SU-DHL-6 (cell line): ENCODE measurements around the gene PHYHD1.

ENCODE experiments used
- H2AFZ ChIP-seq: fragments of 200-600 bp; sonication (generic); 2 replicates; pipeline ENCODE4 v1.6.1; 2014; ENCODE audit warnings: low read depth, mild to moderate bottlenecking, moderate library complexity, mixed read lengths, antibody characterized with exemption, low read length; ENCODE audit not compliant: severe bottlenecking
- H3F3A ChIP-seq: fragments of 200-600 bp; shearing (Covaris generic); 2 replicates; pipeline ENCODE4 v1.6.0; 2016; ENCODE audit warnings: antibody characterized with exemption, mild to moderate bottlenecking; ENCODE audit not compliant: insufficient read depth
- H3K27ac ChIP-seq: fragments of 200-600 bp; sonication (generic); 2 replicates; pipeline ENCODE4 v1.5.1; 2016; ENCODE audit warnings: low read depth, mild to moderate bottlenecking, low read length, moderate library complexity, mixed read lengths
- H3K27me3 ChIP-seq: fragments of 200-600 bp; sonication (generic), shearing (Covaris generic); 2 replicates; pipeline ENCODE4 v1.6.0; 2014; ENCODE audit warnings: mild to moderate bottlenecking, low read length
- H3K36me3 ChIP-seq: fragments of 200-600 bp; sonication (generic); 2 replicates; pipeline ENCODE4 v1.6.1; 2014; ENCODE audit warnings: mild to moderate bottlenecking, low read length, mixed read lengths
- H3K4me2 ChIP-seq: fragments of 300-600, 200-600 bp; shearing (Covaris generic), sonication (generic); 2 replicates; pipeline ENCODE4 v1.6.0; 2014; ENCODE audit warnings: low read length, low read depth, mild to moderate bottlenecking; ENCODE audit not compliant: poor library complexity, severe bottlenecking
- H3K4me3 ChIP-seq: fragments of 200-600 bp; sonication (generic); 2 replicates; pipeline ENCODE4 v1.5.1; 2014; ENCODE audit warnings: antibody characterized with exemption, low read length, mild to moderate bottlenecking, mixed read lengths; ENCODE audit not compliant: insufficient read depth, poor library complexity, severe bottlenecking
- H3K79me2 ChIP-seq: fragments of 200-600 bp; sonication (generic); 2 replicates; pipeline ENCODE4 v1.6.1; 2014; ENCODE audit warnings: mild to moderate bottlenecking, low read length, moderate library complexity; ENCODE audit not compliant: insufficient read depth
- H3K9ac ChIP-seq: fragments of 200-600 bp; sonication (generic); 2 replicates; pipeline ENCODE4 v1.7.0; 2014; ENCODE audit warnings: mild to moderate bottlenecking, low read length
- H3K9me2 ChIP-seq: fragments of 200-600 bp; sonication (generic); replicated peaks from 2 replicates; pipeline ENCODE4 v1.6.1; 2014; ENCODE audit warnings: low read length; ENCODE audit not compliant: insufficient read depth
- H3K9me3 ChIP-seq: fragments of 200-600 bp; sonication (generic); 2 replicates; pipeline ENCODE4 v1.6.1; 2014; ENCODE audit warnings: low read length, mixed read lengths; ENCODE audit not compliant: insufficient read depth
- H4K20me1 ChIP-seq: fragments of 200-600 bp; sonication (generic); 2 replicates; pipeline ENCODE4 v1.6.1; 2014; ENCODE audit warnings: low read depth, mild to moderate bottlenecking, antibody characterized with exemption, low read length, moderate library complexity, mixed read lengths
- CTCF ChIP-seq: fragments of 200-600 bp; sonication (generic); IDR thresholded peaks from one replicate; pipeline ENCODE4 v1.5.1; 2017; ENCODE audit warnings: antibody characterized with exemption, mild to moderate bottlenecking, low read length, moderate library complexity; ENCODE audit not compliant: insufficient read depth, poor library complexity, severe bottlenecking
- EZH2phosphoT487 ChIP-seq: fragments of 200-600 bp; sonication (generic), shearing (Covaris generic); conservative IDR thresholded peaks from 2 replicates; pipeline ENCODE4 v1.6.1; 2018; ENCODE audit warnings: mild to moderate bottlenecking, antibody characterized with exemption, low read length, moderate library complexity, mixed read lengths

PHYHD1 gene

GRCh38 chr9:128906741-128907140, 14.0 kb upstream of the PHYHD1 start:
- Histone ChIP-seq H3K79me2 (peaks cover 22% of the 10 kb centered on the region; the same call in 1 of the 2 replicates), H2AFZ (no peak overlapping the region), H3K9me3 (no peaks in the 10 kb centered on the region), H4K20me1 (no peaks in the 10 kb centered on the region), H3K9ac (no peak overlapping the region), H3K27ac (no peak overlapping the region), H3F3A (no peaks in the 10 kb centered on the region), H3K27me3 (no peaks in the 10 kb centered on the region), H3K9me2 (no peaks in the 10 kb centered on the region), H3K4me2 (no peak overlapping the region), H3K4me3 (no peak overlapping the region), H3K36me3 (no peaks in the 10 kb centered on the region)
- TF ChIP-seq CTCF = no peak
- TF ChIP-seq EZH2phosphoT487 = no peak

DNA sequence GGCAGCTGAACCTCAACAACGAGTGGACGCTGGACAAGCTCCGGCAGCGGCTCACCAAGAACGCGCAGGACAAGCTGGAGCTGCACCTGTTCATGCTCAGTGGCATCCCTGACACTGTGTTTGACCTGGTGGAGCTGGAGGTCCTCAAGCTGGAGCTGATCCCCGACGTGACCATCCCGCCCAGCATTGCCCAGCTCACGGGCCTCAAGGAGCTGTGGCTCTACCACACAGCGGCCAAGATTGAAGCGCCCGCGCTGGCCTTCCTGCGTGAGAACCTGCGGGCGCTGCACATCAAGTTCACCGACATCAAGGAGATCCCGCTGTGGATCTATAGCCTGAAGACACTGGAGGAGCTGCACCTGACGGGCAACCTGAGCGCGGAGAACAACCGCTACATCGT, 12.4 kb upstream of the PHYHD1 start:
- Histone ChIP-seq H2AFZ (no peak overlapping the region), H3K4me2 (no peak overlapping the region), H3K36me3 (no peaks in the 10 kb centered on the region), H3K9me2 (no peaks in the 10 kb centered on the region), H4K20me1 (no peaks in the 10 kb centered on the region), H3K9me3 (no peaks in the 10 kb centered on the region), H3K9ac (no peak overlapping the region), H3F3A (no peaks in the 10 kb centered on the region), H3K27ac (no peak overlapping the region), H3K27me3 (no peaks in the 10 kb centered on the region), H3K4me3 (no peak overlapping the region), H3K79me2 (peaks cover 27% of the 10 kb centered on the region)
- no peak for TF ChIP-seq EZH2phosphoT487
- no peak for TF ChIP-seq CTCF

GRCh38 chr9:128909859-128910258, 10.9 kb upstream of the PHYHD1 start:
- Histone ChIP-seq H3K4me2 (no peak overlapping the region), H3K79me2 (peaks cover 22% of the 10 kb centered on the region), H3K9ac (no peak overlapping the region), H3K4me3 (no peak overlapping the region), H3K36me3 (no peaks in the 10 kb centered on the region), H3F3A (no peaks in the 10 kb centered on the region), H3K27me3 (no peaks in the 10 kb centered on the region), H4K20me1 (no peaks in the 10 kb centered on the region), H3K9me2 (no peaks in the 10 kb centered on the region), H2AFZ (no peak overlapping the region), H3K27ac (no peak overlapping the region), H3K9me3 (no peaks in the 10 kb centered on the region)
- TF ChIP-seq CTCF (no peak), EZH2phosphoT487 (no peak)

DNA sequence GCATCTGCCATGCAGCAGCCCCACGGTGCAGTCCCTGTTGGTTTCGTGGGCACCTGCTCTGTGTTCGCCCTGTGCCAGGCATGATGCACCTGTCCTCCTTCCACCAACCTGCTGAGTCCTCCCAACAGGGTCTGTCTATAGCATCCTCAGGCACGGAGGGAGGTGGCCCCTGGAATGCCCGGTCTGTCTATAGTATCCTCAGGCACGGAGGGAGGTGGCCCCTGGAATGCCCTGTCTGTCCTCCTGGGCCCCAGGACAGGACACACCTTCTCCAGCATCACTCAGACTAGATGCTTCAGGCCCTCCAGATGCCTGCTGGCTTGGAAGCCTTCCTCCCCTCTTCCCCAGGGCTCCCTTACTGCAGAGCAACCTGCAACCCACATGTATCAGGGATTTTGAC, 9.9 kb upstream of the PHYHD1 start:
- Histone ChIP-seq H3K79me2 (peaks cover 22% of the 10 kb centered on the region), H3K36me3 (no peaks in the 10 kb centered on the region), H3K4me2 (no peak overlapping the region), H3K27me3 (no peaks in the 10 kb centered on the region), H3K27ac (no peak overlapping the region), H4K20me1 (no peaks in the 10 kb centered on the region), H3K9ac (no peak overlapping the region), H3K4me3 (no peak overlapping the region), H3K9me2 (no peaks in the 10 kb centered on the region), H3F3A (no peaks in the 10 kb centered on the region), H2AFZ (no peak overlapping the region), H3K9me3 (no peaks in the 10 kb centered on the region)
- TF ChIP-seq EZH2phosphoT487 (no peak), CTCF (no peak)
